SK-N-SH treated with all-trans-retinoic acid at 6 μM for 48 hours (cell line): ENCODE results near the gene SYCE1.

Experiments
- GLIS3 ChIP-seq: fragments of 250-450 bp; sonication (Bioruptor Pico); IDR thresholded peaks from 2 replicates; pipeline ENCODE4 v1.5.0; 2020; ENCODE audit warnings: mild to moderate bottlenecking, moderate library complexity
- TF ChIP-seq, protein P1 (sequence below): fragments of 250-450 bp; sonication (Bioruptor Pico); IDR thresholded peaks from 2 replicates; pipeline ENCODE4 v1.8.0; 2020; ENCODE audit warnings: mild to moderate bottlenecking, moderate library complexity, borderline replicate concordance
- TF ChIP-seq, protein P2 (sequence below): fragments of 250-450 bp; sonication (Bioruptor Pico); IDR thresholded peaks from 2 replicates; pipeline ENCODE4 v1.5.1; 2021; ENCODE audit warnings: mild to moderate bottlenecking, moderate library complexity

DNA sequence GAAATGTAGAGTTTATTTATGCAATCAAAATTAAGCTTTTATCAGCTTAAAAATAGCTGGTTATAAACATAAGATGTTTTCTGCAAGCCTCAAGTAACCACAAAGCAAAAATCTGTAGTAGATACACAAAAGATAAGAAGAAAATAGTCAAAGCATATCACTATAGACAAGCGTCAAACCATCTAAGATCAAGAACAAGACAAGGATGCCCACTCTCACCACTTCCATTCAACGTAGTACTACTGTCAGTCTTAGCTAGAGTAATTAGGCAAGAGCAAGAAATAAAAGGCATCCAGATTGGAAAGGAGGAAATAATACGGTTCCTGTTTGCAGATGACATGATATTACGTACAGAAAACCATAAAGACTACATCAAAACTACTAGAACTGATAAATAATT is 55.7 kb downstream of the SYCE1 start:
- no peak for TF ChIP-seq GLIS3 (CRISPR knock-in tag)
- TF ChIP-seq, protein P1, sequence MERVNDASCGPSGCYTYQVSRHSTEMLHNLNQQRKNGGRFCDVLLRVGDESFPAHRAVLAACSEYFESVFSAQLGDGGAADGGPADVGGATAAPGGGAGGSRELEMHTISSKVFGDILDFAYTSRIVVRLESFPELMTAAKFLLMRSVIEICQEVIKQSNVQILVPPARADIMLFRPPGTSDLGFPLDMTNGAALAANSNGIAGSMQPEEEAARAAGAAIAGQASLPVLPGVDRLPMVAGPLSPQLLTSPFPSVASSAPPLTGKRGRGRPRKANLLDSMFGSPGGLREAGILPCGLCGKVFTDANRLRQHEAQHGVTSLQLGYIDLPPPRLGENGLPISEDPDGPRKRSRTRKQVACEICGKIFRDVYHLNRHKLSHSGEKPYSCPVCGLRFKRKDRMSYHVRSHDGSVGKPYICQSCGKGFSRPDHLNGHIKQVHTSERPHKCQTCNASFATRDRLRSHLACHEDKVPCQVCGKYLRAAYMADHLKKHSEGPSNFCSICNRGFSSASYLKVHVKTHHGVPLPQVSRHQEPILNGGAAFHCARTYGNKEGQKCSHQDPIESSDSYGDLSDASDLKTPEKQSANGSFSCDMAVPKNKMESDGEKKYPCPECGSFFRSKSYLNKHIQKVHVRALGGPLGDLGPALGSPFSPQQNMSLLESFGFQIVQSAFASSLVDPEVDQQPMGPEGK (CRISPR knock-in tag), result no peak
- TF ChIP-seq, protein P2, sequence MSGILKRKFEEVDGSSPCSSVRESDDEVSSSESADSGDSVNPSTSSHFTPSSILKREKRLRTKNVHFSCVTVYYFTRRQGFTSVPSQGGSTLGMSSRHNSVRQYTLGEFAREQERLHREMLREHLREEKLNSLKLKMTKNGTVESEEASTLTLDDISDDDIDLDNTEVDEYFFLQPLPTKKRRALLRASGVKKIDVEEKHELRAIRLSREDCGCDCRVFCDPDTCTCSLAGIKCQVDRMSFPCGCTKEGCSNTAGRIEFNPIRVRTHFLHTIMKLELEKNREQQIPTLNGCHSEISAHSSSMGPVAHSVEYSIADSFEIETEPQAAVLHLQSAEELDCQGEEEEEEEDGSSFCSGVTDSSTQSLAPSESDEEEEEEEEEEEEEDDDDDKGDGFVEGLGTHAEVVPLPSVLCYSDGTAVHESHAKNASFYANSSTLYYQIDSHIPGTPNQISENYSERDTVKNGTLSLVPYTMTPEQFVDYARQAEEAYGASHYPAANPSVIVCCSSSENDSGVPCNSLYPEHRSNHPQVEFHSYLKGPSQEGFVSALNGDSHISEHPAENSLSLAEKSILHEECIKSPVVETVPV (CRISPR knock-in tag), result no peak
